ENCODE data around the gene PDE8B.

The PDE8B gene, protein sequence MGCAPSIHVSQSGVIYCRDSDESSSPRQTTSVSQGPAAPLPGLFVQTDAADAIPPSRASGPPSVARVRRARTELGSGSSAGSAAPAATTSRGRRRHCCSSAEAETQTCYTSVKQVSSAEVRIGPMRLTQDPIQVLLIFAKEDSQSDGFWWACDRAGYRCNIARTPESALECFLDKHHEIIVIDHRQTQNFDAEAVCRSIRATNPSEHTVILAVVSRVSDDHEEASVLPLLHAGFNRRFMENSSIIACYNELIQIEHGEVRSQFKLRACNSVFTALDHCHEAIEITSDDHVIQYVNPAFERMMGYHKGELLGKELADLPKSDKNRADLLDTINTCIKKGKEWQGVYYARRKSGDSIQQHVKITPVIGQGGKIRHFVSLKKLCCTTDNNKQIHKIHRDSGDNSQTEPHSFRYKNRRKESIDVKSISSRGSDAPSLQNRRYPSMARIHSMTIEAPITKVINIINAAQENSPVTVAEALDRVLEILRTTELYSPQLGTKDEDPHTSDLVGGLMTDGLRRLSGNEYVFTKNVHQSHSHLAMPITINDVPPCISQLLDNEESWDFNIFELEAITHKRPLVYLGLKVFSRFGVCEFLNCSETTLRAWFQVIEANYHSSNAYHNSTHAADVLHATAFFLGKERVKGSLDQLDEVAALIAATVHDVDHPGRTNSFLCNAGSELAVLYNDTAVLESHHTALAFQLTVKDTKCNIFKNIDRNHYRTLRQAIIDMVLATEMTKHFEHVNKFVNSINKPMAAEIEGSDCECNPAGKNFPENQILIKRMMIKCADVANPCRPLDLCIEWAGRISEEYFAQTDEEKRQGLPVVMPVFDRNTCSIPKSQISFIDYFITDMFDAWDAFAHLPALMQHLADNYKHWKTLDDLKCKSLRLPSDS

DNA sequence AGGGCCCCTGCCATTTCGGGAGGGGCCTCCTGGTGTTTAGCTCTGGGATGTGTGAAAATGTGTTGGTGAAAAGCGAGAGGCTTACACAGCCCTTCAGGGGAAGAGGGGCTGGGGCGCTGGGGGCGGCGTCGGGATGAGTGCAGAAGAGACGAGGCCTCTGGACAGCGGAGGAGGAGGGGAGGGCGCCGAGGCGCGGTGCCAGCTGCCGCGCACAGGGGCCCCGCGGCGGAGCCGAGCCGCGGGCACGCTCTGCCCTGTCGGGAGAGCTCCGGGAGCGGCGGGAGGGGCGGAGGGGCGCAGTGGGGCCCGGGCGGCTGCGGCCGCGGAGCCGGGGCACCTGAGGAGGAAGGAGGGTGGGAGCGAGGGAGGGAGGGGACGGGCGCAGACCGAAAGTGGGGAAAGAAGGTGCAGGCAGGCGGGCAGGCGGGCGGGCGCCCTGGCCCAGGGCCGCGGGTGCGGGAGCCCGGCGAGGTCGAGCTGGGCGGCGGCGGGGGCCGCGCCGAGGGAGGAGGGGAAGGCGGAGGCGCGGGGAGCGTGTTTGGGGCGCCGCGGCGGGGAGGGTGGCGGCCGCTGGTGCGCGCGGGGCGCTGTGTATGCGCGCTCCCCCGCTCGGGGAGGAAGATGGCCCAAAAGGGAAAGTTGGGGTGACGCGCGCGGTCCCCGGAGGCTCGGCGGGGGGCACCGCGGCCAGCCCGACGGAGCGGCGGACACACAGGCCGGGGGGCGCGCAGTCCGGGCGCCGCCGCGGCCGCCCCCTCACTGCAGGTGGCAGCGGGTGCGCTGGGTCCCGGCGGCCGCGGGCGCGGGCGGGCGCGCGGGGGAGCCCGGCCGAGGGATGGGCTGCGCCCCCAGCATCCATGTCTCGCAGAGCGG is at the start of gene PDE8B:
Gene PDE8B, plus strand, starts transcription at position 590 of the 873 bp plus-strand sequence. Its CDS starts 246 bp downstream, at position 836.
- DNase-seq: no peak

DNA sequence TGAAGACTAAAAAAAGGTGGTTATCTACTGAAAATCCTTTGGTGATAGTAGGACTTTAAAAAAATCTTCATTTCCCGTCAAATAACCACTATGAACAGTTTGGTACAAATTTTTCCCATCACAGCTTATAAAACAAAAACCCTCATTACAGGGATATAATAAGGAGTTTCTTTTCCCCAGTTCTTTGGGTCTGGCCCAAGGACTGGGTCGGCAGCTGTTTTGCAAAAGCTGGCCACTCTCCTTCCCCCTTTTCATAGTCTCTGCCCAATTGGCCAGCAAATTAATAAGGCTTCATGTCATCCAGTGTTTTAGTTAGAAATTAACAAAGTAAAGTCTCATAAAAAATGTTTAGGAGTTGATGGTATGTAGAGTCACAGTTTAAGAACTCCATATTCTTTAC is 47.0 kb upstream of the PDE8B start:
- DNase-seq: no peak

DNA sequence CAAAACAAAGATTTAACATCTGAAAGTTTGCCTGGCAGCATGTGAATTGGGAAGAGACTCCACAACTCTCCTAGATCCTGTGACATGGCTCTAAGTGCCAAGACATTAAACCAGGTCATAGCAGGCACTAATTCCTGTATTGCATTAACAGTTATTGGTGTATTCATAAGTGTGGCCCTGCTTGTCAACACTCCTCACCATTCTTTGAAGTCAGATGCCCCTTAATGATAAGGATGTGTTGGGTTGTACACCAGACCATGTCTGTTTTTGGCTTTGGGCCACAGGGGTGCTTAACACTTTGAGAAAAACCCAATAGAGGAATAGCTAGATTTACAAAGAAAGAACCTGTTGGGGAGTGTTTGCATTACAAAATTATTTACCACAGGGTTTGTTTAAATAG is 43.4 kb upstream of the PDE8B start:
- no peak for DNase-seq

- no peak for DNase-seq
These were observed 42.8 kb upstream of the PDE8B start for GRCh38 chr5:77167695-77168121.

DNA sequence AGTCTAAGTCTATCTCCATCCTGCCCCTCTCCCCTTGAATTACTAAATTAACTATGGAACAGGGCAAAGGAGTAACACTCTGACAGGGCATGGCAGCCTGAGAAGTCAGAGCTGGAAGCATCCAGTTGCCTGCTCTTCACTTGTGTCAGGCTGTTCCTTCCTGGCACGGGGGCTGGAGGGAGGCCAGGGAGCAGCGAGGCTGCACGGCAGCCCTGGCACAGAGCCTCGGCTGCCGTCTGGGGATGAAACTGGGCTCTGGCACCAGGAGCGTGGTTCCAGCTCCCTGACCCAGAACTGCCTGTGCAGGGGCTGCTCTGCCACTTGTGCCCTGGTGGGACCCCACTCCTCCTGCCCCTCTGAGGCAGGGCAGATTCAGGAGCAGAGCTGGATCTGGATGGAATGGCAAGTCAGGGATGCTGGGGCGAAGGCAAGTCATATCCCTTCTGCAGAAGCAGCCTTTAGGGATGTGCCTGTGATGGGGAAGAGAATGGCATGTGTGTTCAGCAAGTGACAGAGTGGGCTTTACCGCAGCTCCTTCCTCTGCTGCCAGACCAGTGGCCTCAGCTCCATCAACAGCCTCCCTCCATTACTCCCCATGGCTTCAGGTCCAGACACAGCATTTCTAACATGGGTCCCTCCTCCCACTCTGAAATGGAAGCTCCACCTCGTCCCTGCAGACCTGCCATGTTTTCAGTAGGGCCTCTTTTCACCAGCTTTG is 42.2 kb upstream of the PDE8B start:
- peak; percentile 46 for DNase-seq

- DNase-seq: peak; percentile 46
These were observed 41.6 kb upstream of the PDE8B start for GRCh38 chr5:77168879-77169244.

- DNase-seq: no peak
These were observed 40.1 kb upstream of the PDE8B start for GRCh38 chr5:77170196-77170890.

GRCh38 chr5:77171141-77171910 is 39.2 kb upstream of the PDE8B start:
- peak; percentile 21 for DNase-seq

DNA sequence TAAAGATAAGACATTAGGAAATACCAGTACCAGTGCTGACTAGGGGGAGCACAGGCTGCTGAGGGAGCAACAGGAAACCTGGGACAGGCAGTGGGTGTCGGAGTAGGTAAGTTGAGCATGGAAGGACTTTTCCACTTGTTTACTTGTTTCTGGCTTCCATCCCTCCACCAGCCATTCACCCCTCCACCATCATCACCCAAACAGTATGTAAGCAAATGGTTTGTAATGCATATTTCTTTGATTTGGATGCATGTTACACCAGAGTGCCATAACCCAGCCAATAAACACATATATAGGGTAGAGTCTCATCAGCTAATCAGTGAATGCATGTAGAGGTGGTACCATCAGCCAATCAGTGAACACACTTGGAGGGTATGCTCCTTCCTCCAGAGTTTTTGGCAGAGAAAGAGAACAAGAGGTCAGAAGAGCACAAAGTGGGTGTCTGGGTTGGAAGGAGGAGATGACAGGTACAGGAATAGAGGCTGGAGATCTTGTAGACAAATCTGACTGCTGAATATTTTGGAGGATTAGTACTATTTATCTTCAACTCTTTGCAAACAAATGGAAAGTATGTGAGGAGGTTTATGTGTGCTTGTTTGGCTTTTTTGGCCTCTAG is 37.7 kb upstream of the PDE8B start:
- no peak for DNase-seq

- DNase-seq: no peak
These were observed 36.0 kb upstream of the PDE8B start for GRCh38 chr5:77174526-77174925.

GRCh38 chr5:77175231-77175630 is 35.2 kb upstream of the PDE8B start:
- no peak for DNase-seq

DNA sequence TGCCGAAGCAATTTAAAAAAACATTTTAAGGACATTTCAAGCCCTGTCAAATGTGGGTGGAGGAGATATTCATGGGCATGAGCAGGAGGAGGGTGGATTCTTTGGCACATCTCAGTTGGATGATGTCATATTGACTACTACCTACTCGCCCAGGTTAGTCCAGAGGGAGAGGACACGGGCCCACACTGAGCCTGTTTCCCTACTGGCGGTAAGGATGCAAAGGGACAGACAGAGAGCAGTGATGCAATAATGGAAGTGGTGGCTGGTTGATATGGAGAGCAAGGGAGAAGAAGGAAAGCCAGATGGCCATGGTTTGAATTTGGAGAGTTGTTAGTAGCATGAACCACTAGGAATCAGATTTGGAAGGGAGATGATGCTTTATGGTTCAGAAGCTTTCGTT is 34.1 kb upstream of the PDE8B start:
- DNase-seq: no peak

DNA sequence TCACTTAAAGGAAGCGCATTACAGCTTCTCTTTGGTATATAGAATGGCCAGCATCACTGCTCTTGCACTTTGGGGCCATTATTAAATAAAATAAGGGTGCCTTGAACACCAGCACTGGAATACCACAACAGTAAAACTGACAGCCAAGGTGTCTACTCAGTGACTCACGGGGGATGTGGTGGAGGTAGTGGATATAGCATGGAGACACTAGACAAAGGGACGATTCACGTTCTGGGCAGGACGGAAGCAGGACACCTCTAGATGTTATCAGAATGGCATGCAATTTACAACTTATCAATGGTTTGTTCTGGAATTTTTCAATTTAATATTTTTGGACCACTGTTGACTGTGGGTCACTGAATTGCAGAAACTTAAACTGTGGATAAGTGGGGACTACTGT is 32.9 kb upstream of the PDE8B start:
- DNase-seq: no peak

DNA sequence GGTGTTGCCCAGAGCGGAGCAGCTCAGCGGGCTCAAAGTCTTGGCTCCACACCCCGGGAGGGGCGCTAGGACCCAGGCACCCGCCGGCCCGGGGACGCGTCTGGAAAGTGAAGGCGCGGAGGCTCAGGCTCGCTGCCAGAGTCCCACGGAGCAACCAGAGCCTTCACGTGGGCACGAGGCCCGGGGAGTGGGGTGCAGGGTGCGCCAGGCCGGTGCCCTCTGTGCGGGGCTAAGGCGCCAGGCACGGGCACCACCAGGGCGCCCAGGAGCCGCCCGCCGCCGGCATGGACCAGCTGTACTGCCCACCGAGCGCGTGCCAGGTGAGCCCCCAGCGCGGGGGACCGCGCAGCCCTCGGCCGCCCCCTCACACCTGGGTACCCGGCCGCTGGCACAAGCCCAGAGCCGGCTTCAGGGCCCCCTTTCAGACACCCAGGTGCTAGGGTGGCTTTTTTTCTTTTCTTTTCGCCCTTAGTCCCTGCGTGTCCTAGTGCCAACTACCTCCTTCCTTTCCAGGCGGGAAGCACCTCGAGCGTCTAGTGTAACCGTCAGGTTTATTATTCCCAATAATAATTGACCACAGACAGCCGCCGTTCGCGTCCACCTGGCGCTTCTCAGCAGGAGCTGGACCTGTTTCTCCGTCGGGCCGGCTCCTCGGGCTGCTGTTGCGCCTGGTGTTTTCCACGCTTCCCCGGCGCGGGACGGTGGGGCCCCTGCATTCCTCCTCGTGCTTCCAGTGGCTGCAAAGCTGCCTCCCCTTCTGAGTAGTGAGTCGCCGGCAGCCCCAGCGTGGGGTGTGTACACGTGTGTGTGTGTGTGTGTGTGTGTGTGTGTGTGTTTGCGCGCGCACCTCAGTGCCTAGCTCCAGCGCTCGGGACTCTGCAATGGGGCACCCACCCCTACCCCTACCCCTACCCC is 30.1 kb upstream of the PDE8B start:
- DNase-seq: peak; percentile 42

DNA sequence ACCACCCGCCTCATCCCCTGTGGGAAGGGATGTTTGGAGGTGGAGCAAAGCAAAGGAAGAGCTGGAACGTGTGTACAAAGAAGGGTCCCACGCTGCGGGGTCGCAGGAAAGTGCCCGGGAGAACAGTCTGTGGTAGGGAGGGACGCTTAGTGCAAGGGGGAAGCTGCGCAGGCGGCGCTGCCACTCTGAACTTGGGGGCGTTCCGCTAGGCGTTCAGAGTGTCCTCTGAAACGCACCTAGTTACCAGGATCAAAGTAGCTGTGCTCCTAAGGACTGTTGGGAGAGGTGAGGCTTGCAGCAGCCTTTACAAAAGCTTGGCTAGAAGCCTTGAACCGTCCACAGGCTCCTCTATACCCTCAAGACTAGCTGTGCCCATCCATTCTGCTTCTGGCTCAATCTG is 29.3 kb upstream of the PDE8B start:
- DNase-seq: no peak

- DNase-seq: no peak
These were observed 28.7 kb upstream of the PDE8B start for GRCh38 chr5:77181596-77182304.

GRCh38 chr5:77182367-77182766 is 28.1 kb upstream of the PDE8B start:
- DNase-seq: no peak

- DNase-seq: no peak
These were observed 23.7 kb upstream of the PDE8B start for GRCh38 chr5:77186652-77187370.
